HG02642 (cell line): ENCODE data around the gene TIGD1.

ENCODE experiments used
- ATAC-seq: cut with Tn5 transposase; IDR thresholded peaks from one replicate; pipeline ENCODE4 v1.9.1; 2021; ENCODE audit warnings: mild to moderate bottlenecking; ENCODE audit not compliant: unreplicated experiment, poor library complexity

The TIGD1 gene

GRCh38 chr2:232504438-232504837 is 45.9 kb downstream of the TIGD1 start:
- no peak for ATAC-seq

GRCh38 chr2:232503809-232504323 is 46.5 kb downstream of the TIGD1 start:
- no peak for ATAC-seq

- ATAC-seq = no peak
Measured at GRCh38 chr2:232502911-232503808, 47.2 kb downstream of the TIGD1 start.

- no peak for ATAC-seq
Measured at GRCh38 chr2:232502511-232502910, 47.8 kb downstream of the TIGD1 start.

GRCh38 chr2:232501794-232502390 is 48.5 kb downstream of the TIGD1 start:
- no peak for ATAC-seq

- no peak for ATAC-seq
Measured at GRCh38 chr2:232501331-232501771, 49.0 kb downstream of the TIGD1 start.

- ATAC-seq = no peak
Measured at GRCh38 chr2:232498452-232498851, 51.9 kb downstream of the TIGD1 start.
